SK-N-MC (cell line): Measurements from ENCODE around the gene ZNF829.

ENCODE experiments used
- EZH2 ChIP-seq: fragments of 200-600 bp; sonication (generic); IDR thresholded peaks from one replicate; pipeline ENCODE4 v1.6.1; 2017; ENCODE audit warnings: antibody characterized with exemption
- FOXP2 ChIP-seq: optimal IDR thresholded peaks from 2 replicates; pipeline ENCODE3; 2011; ENCODE audit warnings: mild to moderate bottlenecking, moderate library complexity; ENCODE audit not compliant: insufficient read depth; ENCODE audit errors: extremely low read length, control extremely low read depth
- POLR2AphosphoS5 ChIP-seq: IDR thresholded peaks from 2 replicates; pipeline ENCODE4 v1.6.1; 2012; ENCODE audit warnings: mild to moderate bottlenecking, low read depth, low read length, borderline replicate concordance

GRCh38 chr19:36950335-36951119 is 34.4 kb upstream of the ZNF829 start:
- TF ChIP-seq EZH2 (no peak), POLR2AphosphoS5 (no peak), FOXP2 (no peak)
